VCaP (cell line): ENCODE measurements around the gene ADK.
"Not testable (repeated sequence)": the region's sequence is repeated elsewhere in the genome, so short reads cannot be mapped to it uniquely, and the experiment has no call there.

Experiments
- H3K27ac ChIP-seq: fragments of 450-650 bp; 2 replicates; pipeline ENCODE4 v1.5.1; 2017
- CTCF ChIP-seq: fragments of 450-650 bp; conservative IDR thresholded peaks from 2 replicates; pipeline ENCODE4 v1.5.1; 2017; ENCODE audit warnings: mild to moderate bottlenecking, moderate library complexity

ADK gene

DNA sequence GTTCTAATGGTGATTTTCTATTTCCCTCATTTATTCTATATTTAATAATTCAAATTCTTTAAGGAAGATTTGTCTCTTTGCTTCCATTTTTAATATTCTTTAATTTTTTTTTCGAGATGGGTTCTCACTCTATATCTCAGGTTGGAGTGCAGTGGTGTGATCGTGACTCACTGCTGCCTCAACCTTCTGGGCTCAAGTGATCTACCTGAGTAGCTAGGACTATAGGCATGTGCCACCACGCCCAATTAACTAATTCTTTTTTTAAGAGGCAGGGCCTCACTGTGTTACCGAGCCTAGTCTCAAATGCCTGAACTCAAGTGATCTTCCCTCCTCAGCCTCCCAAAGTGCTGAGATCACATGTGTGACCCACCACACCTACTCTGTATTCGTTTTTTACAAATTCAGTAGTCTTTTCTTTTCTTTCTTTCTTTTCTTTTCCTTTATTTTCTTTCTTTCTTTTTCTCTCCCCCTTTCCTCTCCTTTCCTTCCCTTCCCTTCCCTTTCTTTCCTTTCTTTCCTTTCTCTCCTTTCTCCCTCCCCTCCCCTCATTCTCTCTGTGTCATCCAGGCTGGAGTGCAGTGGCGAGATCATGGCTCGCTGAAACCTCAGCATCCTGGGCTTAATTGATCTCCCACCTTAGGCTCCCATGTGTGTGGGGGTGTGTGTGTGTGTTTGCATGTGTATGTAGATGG lies 323.1 kb downstream of the ADK start:
- no peak for TF ChIP-seq CTCF
- H3K27ac ChIP-seq, result no peak overlapping the region

DNA sequence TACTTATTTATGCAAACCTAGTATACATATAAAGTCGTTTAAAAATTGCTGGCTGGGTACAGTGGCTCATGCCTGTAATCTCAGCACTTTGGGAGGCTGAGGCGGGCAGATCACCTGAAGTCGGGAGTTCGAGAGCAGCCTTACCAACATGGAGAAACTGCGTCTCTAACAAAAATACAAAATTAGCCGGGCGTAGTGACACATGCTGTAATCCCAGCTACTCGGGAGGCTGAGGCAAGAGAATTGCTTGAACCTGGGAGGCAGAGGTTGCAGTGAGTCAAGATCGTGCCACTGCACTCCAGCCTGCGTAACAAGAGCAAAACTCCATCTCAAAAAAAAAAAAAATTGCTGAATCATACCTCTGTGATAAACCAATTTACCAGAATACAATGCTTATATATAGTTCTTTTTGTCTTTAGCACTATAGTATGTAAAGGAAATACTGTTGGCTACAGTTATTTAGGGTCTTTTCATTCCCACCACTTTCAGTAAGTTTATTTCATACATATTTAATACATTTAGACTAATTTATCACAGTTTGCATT lies 325.2 kb downstream of the ADK start:
- not testable (repeated sequence) for H3K27ac ChIP-seq

DNA sequence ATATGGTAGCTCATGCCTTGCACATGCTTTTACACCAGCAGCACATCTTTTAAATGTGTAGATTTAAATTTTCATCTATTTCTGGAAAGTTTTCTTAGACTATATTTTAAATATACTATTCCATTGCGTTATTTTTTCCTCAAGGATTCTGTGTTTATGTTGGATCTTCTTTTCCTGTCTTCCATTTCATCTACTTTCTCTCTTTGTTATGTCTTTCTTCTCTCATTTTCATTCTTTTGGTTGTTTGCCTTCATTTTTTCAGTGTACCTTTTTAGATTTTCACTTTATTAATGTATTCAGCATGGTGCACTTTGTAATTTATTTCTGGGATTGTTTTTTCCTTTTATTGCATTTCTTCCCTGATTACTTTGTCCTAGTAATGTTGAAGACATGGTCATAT lies 329.8 kb downstream of the ADK start:
- no peak for TF ChIP-seq CTCF
- no peak overlapping the region for H3K27ac ChIP-seq

- no peak for TF ChIP-seq CTCF
- no peak overlapping the region for H3K27ac ChIP-seq
Observed at GRCh38 chr10:74483356-74483755, 332.3 kb downstream of the ADK start.

DNA sequence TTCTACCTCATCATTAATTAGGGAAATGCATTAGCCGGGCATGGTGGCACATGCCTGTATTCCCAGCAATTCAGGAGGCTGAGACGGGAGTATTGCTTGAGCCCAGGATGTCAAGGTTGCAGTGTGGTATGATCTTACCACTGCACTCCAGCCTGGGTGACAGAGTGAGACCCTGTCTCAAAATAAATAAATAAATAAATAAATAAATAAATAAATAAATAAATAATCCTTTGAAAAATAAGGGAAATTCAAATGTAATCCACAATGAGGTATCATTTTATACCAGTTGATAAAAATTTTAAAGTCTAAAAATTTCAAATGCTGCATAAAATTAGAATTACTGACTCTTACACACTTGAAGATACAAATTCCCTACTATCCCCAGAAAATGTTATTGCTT lies 334.3 kb downstream of the ADK start:
- TF ChIP-seq CTCF, result no peak

GRCh38 chr10:74486659-74487058 lies 335.6 kb downstream of the ADK start:
- TF ChIP-seq CTCF, result no peak
- H3K27ac ChIP-seq, result no peak overlapping the region

More for the DNA sequence above, 334.3 kb downstream of the ADK start:
- no peak overlapping the region for H3K27ac ChIP-seq

GRCh38 chr10:74488907-74489306 lies 337.9 kb downstream of the ADK start:
- H3K27ac ChIP-seq, result no peak overlapping the region
- TF ChIP-seq CTCF, result no peak

- H3K27ac ChIP-seq, result no peak overlapping the region
- TF ChIP-seq CTCF, result no peak
Observed at GRCh38 chr10:74490551-74490950, 339.5 kb downstream of the ADK start.
